ENCODE results near the gene MIGA1.
"Not testable (repeated sequence)": the region's sequence is repeated elsewhere in the genome, so short reads cannot be mapped to it uniquely, and the experiment has no call there.

Gene MIGA1

DNA sequence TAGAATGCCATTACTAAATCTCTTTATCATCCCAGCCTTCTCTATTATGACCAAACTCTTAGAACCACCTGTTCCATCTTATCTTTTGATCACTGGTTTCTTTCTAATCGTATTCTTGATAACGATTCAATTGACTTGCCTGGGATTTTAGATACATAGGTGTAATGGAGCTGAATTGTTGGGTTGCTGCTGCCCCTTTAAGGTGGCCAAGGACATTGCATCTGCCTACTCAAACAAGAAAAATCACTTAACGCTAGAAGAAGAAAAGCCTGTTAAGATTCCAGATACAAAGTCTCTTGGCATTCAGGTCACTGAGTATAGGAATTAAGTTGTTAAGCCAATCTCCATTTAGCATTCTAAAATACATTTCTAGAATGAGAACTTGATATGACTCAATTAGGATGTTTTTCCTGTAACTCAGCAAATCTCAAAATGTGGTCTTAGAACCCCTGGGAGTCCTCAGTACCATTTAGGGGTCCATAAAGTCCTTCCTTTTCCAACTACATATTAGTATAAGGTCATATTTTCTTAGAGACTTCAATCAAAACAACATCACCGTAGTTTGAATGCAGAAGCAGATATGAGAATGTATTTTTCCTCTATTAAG is 121.3 kb downstream of the MIGA1 start:
- no peaks in the 10 kb centered on the region for H3K27me3 ChIP-seq (replicated peaks; ENCODE audit: control insufficient read depth, insufficient read depth, low read length, poor library complexity, severe bottlenecking)
- H3K36me3 ChIP-seq (ENCODE audit: control insufficient read depth, insufficient read depth, low read length): no peaks in the 10 kb centered on the region
- no peak overlapping the region for H3K27ac ChIP-seq (ENCODE audit: insufficient read depth, low read length, poor library complexity, severe bottlenecking)
- DNase-seq: no peak
- H3K4me1 ChIP-seq (ENCODE audit: control insufficient read depth, insufficient read depth, low read length, poor library complexity, severe bottlenecking): no peaks in the 10 kb centered on the region
- no peaks in the 10 kb centered on the region for H3K9me3 ChIP-seq (ENCODE audit: control insufficient read depth, low read length)
- no peak overlapping the region for H3K4me3 ChIP-seq (ENCODE audit: insufficient read depth, low read depth, low read length, poor library complexity, severe bottlenecking)

DNA sequence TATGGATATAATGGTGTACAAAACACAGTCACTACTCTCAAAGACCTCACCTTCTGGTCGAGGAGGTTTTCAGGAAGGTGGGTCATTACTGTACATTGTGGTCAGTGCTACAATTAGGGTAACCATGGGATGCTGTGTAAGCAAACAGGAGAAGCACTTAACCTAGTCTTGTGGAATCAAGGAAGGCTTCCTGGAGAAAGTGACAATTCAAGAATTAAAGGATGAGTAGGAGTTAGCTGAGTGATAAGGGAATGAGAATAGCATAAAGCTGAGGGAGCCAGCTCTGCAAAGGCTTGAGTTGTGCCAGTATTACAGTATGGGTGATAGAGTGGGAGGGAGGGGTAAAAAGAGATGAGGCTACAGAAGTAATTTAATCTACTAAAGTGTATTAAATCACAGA is 126.2 kb downstream of the MIGA1 start:
- H3K4me3 ChIP-seq (ENCODE audit: insufficient read depth, low read depth, low read length, poor library complexity, severe bottlenecking): no peak overlapping the region
- H3K27me3 ChIP-seq (replicated peaks; ENCODE audit: control insufficient read depth, insufficient read depth, low read length, poor library complexity, severe bottlenecking): no peaks in the 10 kb centered on the region
- no peak for DNase-seq
- H3K36me3 ChIP-seq (ENCODE audit: control insufficient read depth, insufficient read depth, low read length): no peaks in the 10 kb centered on the region
- no peak overlapping the region for H3K27ac ChIP-seq (ENCODE audit: insufficient read depth, low read length, poor library complexity, severe bottlenecking)
- no peaks in the 10 kb centered on the region for H3K4me1 ChIP-seq (ENCODE audit: control insufficient read depth, insufficient read depth, low read length, poor library complexity, severe bottlenecking)
- no peaks in the 10 kb centered on the region for H3K9me3 ChIP-seq (ENCODE audit: control insufficient read depth, low read length)

DNA sequence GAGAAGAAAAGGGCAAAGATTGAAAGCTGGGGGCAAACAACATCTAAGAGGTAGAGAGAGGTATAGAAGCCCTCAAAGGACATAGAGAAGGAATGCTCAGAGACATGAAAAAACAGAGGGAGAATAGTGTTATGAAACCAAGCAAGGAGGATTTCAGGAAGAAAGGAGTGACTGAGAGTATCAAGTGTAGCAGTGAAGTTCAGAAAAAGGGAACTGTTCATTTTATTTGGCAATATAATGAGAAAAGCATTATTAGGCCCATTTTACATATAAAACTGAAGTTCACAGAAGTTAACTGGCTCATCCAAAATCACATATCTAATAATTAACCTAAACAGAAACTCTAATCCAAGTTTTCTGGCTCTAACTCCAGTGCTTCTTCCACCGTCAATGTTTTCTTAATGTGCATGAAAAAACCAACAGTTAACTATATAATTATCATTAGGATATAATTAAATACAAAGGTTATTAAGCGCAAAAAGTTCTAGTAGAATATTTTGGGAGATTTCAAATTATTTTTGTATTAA is 126.6 kb downstream of the MIGA1 start:
- DNase-seq: no peak
- H3K27me3 ChIP-seq (replicated peaks; ENCODE audit: control insufficient read depth, insufficient read depth, low read length, poor library complexity, severe bottlenecking): no peaks in the 10 kb centered on the region
- no peaks in the 10 kb centered on the region for H3K9me3 ChIP-seq (ENCODE audit: control insufficient read depth, low read length)
- H3K4me3 ChIP-seq (ENCODE audit: insufficient read depth, low read depth, low read length, poor library complexity, severe bottlenecking): no peak overlapping the region
- H3K27ac ChIP-seq (ENCODE audit: insufficient read depth, low read length, poor library complexity, severe bottlenecking): no peak overlapping the region
- H3K36me3 ChIP-seq (ENCODE audit: control insufficient read depth, insufficient read depth, low read length): no peaks in the 10 kb centered on the region
- no peaks in the 10 kb centered on the region for H3K4me1 ChIP-seq (ENCODE audit: control insufficient read depth, insufficient read depth, low read length, poor library complexity, severe bottlenecking)

DNA sequence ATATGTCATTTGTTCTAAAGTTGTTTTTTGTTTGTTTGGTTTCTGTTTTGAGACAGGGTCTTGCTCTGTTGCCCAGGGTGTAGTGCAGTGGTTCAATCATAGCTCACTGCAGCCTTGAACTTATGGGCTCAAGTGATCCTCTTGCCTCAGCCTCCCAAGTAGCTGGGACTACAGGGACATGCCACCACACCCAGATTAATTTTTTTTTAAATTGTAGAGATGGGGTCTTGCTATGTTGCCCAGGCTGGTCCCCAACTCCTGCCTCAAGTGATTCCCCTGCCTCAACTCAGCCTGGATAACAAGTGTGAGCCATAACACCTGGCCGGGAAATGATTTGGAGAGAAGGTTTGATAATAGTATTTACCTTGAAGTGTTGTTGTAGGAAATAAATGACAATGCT is 127.2 kb downstream of the MIGA1 start:
- no peaks in the 10 kb centered on the region for H3K9me3 ChIP-seq (ENCODE audit: control insufficient read depth, low read length)
- H3K36me3 ChIP-seq (ENCODE audit: control insufficient read depth, insufficient read depth, low read length): no peaks in the 10 kb centered on the region
- no peak overlapping the region for H3K4me3 ChIP-seq (ENCODE audit: insufficient read depth, low read depth, low read length, poor library complexity, severe bottlenecking)
- H3K27ac ChIP-seq (ENCODE audit: insufficient read depth, low read length, poor library complexity, severe bottlenecking): no peak overlapping the region
- H3K4me1 ChIP-seq (ENCODE audit: control insufficient read depth, insufficient read depth, low read length, poor library complexity, severe bottlenecking): no peaks in the 10 kb centered on the region
- H3K27me3 ChIP-seq (replicated peaks; ENCODE audit: control insufficient read depth, insufficient read depth, low read length, poor library complexity, severe bottlenecking): no peaks in the 10 kb centered on the region
- no peak for DNase-seq

DNA sequence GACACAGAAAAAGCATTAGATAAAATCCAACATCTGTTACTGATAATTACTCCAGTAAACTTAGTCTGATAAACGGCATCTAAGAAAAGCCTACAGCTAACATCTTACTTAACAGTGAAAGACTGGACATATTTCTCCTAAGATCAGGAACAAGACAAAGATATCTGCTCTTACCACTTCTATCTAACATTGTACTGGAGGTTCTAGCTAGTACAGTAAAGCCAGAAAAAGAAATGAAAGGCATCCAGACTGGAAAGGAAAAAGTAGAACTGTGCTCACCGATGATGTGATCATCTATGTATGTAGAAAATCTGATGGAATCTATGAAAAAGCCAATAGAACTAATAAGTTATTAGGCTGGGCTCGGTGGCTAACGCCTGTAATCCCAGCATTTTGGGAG is 130.7 kb downstream of the MIGA1 start:
- Histone ChIP-seq H3K4me1 (ENCODE audit: control insufficient read depth, insufficient read depth, low read length, poor library complexity, severe bottlenecking) (no peaks in the 10 kb centered on the region), H3K9me3 (ENCODE audit: control insufficient read depth, low read length) (no peaks in the 10 kb centered on the region), H3K4me3 (ENCODE audit: insufficient read depth, low read depth, low read length, poor library complexity, severe bottlenecking) (no peak overlapping the region), H3K36me3 (ENCODE audit: control insufficient read depth, insufficient read depth, low read length) (no peaks in the 10 kb centered on the region), H3K27ac (ENCODE audit: insufficient read depth, low read length, poor library complexity, severe bottlenecking) (no peak overlapping the region), H3K27me3 (replicated peaks; ENCODE audit: control insufficient read depth, insufficient read depth, low read length, poor library complexity, severe bottlenecking) (no peaks in the 10 kb centered on the region)
- DNase-seq: no peak

DNA sequence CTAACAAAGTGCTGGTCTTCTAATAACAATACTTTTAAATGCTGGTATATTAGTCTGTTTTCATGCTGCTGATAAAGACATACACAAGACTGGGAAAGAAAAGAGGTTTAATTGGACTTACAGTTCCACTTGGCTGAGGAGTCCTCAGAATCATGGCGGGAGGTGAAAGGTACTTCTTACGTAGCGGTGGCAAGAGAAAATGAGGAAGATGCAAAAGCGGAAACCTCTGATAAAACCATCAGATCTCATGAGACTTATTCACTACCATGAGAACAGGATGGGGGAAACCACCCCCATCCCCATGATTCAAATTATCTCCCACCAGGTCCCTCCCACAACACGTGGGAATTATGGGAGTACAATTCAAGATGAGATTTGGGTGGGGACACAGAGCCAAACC is 139.5 kb downstream of the MIGA1 start:
- H3K9me3 ChIP-seq (ENCODE audit: control insufficient read depth, low read length); H3K27me3 ChIP-seq (replicated peaks; ENCODE audit: control insufficient read depth, insufficient read depth, low read length, poor library complexity, severe bottlenecking); H3K27ac ChIP-seq (ENCODE audit: insufficient read depth, low read length, poor library complexity, severe bottlenecking); H3K4me1 ChIP-seq (ENCODE audit: control insufficient read depth, insufficient read depth, low read length, poor library complexity, severe bottlenecking); H3K4me3 ChIP-seq (ENCODE audit: insufficient read depth, low read depth, low read length, poor library complexity, severe bottlenecking); H3K36me3 ChIP-seq (ENCODE audit: control insufficient read depth, insufficient read depth, low read length); DNase-seq: not testable (repeated sequence)

DNA sequence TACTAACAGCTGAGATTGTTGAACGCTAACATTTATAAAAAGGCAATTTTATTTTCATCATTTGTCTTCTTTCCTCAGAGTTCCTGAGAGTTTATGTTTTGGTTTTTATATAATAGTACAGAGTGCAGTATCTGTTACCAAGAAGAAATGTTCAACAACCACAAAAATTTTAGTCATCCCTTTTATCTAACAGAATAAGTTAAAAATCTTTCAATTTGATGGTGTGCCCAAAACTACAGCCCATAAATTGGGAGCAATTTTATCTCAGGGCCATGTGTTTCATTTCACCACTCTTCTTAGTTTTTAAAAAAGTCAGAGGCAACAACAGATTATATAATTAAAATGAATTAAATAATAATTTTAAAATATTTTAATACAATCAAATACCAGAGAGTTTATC is 146.1 kb downstream of the MIGA1 start:
- no peaks in the 10 kb centered on the region for H3K27me3 ChIP-seq (replicated peaks; ENCODE audit: control insufficient read depth, insufficient read depth, low read length, poor library complexity, severe bottlenecking)
- no peak overlapping the region for H3K27ac ChIP-seq (ENCODE audit: insufficient read depth, low read length, poor library complexity, severe bottlenecking)
- no peaks in the 10 kb centered on the region for H3K36me3 ChIP-seq (ENCODE audit: control insufficient read depth, insufficient read depth, low read length)
- no peak for DNase-seq
- H3K9me3 ChIP-seq (ENCODE audit: control insufficient read depth, low read length): no peaks in the 10 kb centered on the region
- H3K4me1 ChIP-seq (ENCODE audit: control insufficient read depth, insufficient read depth, low read length, poor library complexity, severe bottlenecking): no peaks in the 10 kb centered on the region
- no peak overlapping the region for H3K4me3 ChIP-seq (ENCODE audit: insufficient read depth, low read depth, low read length, poor library complexity, severe bottlenecking)

DNA sequence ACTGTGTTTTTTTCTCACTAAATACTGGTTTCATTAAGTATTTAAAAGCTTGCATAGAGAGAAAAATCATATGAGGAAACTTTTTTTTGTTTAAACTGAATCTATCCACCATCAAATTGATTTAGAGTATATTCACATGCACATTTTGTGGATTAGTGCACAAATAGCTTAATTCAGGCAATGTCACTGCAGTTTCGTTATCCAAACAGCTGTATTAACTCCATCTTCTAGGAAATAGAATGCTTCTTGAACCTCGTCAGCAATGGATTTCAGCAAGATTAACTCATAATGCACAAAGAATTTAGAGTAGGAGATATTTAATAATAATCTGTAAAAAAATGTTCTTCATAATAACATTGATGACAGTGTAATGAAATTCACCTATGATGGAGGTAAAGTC is 146.5 kb downstream of the MIGA1 start:
- Histone ChIP-seq H3K9me3 (ENCODE audit: control insufficient read depth, low read length) (no peaks in the 10 kb centered on the region), H3K36me3 (ENCODE audit: control insufficient read depth, insufficient read depth, low read length) (no peaks in the 10 kb centered on the region), H3K27me3 (replicated peaks; ENCODE audit: control insufficient read depth, insufficient read depth, low read length, poor library complexity, severe bottlenecking) (no peaks in the 10 kb centered on the region), H3K27ac (ENCODE audit: insufficient read depth, low read length, poor library complexity, severe bottlenecking) (no peak overlapping the region), H3K4me1 (ENCODE audit: control insufficient read depth, insufficient read depth, low read length, poor library complexity, severe bottlenecking) (no peaks in the 10 kb centered on the region), H3K4me3 (ENCODE audit: insufficient read depth, low read depth, low read length, poor library complexity, severe bottlenecking) (no peak overlapping the region)
- DNase-seq: no peak

DNA sequence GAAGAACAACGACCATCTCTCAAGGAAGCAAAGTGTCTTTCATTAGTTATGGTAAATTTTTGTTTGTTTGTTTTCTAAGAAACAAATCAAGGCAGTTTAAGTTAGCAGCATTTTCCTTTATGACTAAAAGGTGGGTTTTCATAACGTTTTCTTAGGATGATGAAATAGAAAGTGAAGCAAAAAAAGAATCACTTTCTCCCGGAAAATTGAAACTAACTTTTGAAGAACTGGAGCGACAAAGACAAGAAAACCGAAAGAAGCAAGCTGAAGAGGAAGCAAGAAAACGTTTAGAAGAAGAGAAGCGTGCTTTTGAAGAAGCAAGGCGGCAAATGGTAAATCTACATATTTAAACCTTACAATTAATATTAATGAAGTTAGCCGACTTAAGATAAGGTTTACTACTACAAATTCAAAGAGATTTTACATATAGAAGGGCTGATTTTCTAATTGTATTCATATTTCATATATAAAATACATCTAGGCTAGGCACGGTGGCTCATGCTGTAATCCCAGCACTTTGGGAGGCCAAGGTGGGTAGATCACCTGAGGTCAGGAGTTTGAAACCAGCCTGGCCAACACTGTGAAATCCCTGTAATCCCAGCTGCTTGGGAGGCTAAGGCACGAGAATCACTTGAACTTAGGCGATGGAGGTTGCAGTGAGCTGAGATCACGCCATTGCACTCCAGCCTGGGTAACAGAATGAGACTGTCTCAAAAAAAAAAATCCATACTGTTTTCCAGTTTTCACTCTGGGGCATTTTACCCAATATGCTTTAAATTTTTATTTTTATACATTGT is 147.3 kb downstream of the MIGA1 start:
- Histone ChIP-seq H3K36me3 (ENCODE audit: control insufficient read depth, insufficient read depth, low read length) (no peaks in the 10 kb centered on the region), H3K4me3 (ENCODE audit: insufficient read depth, low read depth, low read length, poor library complexity, severe bottlenecking) (peak overlapping the region; percentile 27), H3K4me1 (ENCODE audit: control insufficient read depth, insufficient read depth, low read length, poor library complexity, severe bottlenecking) (no peaks in the 10 kb centered on the region), H3K9me3 (ENCODE audit: control insufficient read depth, low read length) (no peaks in the 10 kb centered on the region), H3K27ac (ENCODE audit: insufficient read depth, low read length, poor library complexity, severe bottlenecking) (no peak overlapping the region), H3K27me3 (replicated peaks; ENCODE audit: control insufficient read depth, insufficient read depth, low read length, poor library complexity, severe bottlenecking) (no peaks in the 10 kb centered on the region)
- no peak for DNase-seq

DNA sequence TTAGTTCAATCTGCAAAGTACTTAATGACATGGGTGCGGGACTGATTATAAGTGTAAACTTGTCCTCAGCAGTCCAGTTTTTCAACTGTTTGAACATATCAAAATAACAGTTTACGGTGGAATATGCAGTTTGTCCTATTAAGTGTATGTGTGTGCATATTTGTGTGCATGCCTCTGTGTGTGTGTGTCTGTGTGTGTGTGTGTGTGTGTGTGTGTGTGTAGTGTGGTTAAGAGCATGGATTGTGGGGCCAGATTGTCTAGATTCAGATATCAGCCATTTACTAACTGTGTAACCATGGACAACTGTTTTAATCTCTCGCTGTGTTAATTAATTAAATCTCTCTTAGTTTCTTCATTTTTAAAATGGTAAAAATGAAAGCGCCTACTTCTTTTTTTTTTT is 148.0 kb downstream of the MIGA1 start:
- no peak overlapping the region for H3K27ac ChIP-seq (ENCODE audit: insufficient read depth, low read length, poor library complexity, severe bottlenecking)
- no peak for DNase-seq
- no peaks in the 10 kb centered on the region for H3K36me3 ChIP-seq (ENCODE audit: control insufficient read depth, insufficient read depth, low read length)
- no peaks in the 10 kb centered on the region for H3K9me3 ChIP-seq (ENCODE audit: control insufficient read depth, low read length)
- no peak overlapping the region for H3K4me3 ChIP-seq (ENCODE audit: insufficient read depth, low read depth, low read length, poor library complexity, severe bottlenecking)
- H3K4me1 ChIP-seq (ENCODE audit: control insufficient read depth, insufficient read depth, low read length, poor library complexity, severe bottlenecking): no peaks in the 10 kb centered on the region
- no peaks in the 10 kb centered on the region for H3K27me3 ChIP-seq (replicated peaks; ENCODE audit: control insufficient read depth, insufficient read depth, low read length, poor library complexity, severe bottlenecking)
